GM19397 (cell line): ENCODE measurements around the gene ZFAND3.

Experiments
- ATAC-seq: cut with Tn5 transposase; IDR thresholded peaks from one replicate; pipeline ENCODE4 v1.9.1; 2021; ENCODE audit warnings: mild to moderate bottlenecking, moderate library complexity; ENCODE audit not compliant: unreplicated experiment

ZFAND3 gene

DNA sequence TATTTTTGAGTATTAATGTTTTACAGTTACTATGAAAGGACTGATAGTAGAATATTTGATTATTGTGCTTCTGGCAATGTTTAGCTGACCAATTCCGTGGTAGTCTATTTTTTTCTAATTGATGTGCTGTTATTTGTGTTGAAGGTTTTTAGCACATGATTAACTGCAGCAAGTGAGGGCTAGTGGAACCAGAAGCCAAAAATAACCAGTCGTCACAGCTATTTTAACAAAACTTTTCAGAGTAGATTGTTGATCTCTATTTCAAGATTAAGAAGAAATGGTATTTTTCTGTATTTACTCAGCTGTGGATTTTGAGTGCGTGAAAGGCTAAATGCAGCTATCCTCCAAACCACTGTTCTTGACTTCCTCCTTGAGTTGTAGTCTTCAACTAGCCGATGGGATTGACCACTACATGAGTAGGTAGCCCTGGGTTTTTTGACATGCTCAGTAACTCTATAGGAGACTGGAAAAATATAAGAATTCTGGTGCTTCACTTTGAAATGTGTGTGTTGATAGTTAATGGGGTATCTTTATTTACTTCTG is 258.0 kb downstream of the ZFAND3 start:
- no peak for ATAC-seq

DNA sequence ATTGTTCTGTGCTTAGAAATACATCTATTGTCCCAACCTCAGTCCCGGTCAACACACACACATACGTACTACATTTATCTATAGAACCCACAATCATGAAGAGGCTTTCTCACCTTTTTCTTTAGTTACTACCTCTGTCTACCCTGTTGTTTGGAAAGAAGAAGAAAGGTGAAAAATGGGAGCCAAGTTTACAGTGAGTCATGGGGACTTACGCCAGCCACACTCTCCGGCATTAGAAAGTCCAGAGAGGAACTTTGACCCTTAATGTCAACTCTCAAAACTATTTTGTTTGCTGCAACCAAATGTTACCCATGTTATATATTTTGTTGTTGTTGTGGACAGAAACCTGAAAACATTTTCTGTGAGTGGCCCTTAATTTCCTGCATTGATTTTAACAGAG is 259.1 kb downstream of the ZFAND3 start:
- ATAC-seq, result no peak

GRCh38 chr6:38079107-38079506 is 259.6 kb downstream of the ZFAND3 start:
- ATAC-seq, result no peak

DNA sequence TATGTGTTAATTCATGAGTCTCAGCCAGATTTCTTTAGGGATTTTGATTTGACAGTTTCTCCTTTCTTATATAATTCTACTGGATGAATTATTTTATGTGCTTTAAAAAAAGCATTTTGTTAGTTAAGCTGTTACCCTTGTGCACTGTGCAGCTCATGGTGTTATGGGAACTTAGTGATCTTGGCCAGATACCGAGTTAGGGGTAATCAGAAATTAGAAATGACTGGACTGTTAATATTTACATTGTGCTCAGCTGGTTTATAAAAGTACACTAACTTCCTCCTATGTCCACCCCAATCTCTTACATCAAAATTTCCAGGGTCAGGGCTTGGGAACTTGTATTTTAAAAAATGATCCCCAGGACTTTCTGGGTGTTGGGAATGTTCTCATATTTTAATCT is 260.0 kb downstream of the ZFAND3 start:
- ATAC-seq, result no peak

DNA sequence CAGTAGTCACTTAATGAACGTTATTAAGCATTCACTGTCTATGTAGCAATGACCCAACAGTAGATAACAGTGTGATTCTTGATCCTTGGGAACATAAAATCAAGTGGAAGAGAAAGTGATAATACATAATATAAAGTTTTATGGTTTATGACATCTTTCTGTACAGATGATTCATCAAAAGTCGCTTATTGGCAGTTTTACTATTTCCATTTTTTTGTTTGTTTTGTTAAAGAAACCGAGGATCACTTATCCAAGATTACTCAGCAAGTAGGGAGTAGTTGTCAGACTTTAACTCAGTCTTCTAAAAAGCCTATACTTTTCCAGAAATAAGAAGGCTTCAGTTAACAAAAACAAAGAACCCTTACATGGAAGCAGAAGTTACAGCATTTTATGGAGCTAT is 260.8 kb downstream of the ZFAND3 start:
- ATAC-seq, result no peak

- ATAC-seq, result no peak
Observed at GRCh38 chr6:38080889-38081288, 261.4 kb downstream of the ZFAND3 start.

DNA sequence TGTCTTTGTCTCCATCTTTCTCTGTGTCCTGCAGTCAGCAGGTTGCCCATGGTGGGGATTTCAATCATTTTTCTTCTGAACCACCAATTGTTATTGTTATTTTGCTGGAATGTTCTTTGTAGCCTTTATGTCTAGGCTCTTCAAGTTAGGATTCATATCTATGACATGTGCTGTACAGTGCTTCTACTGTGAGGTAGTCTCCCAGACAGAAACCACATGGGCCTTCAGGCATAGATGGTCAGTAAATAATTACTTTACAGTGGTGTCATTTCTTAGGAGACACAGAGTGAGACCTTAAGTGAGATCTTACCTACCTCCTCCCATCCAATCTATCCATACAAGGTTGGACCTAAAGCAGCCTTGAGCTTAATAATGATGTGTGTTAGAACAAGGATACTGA is 265.5 kb downstream of the ZFAND3 start:
- no peak for ATAC-seq

DNA sequence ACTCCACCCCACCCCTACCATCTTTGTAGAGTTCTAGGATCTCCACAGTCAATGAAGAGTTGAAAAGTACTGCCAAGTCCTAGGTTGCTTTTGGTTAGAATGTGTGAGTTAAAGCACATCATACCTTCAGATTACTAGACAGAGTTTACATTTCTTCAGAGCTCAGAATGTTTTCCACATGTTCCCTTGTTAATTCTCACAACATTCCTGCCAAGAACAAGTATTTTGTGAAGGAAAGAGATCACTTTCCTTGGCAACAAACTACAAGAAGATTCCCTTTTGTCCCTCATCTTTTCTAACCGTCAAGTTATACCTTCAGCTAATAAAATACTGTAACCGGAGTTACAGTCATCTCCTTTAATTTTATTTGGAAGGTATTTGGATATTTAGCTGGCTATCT is 266.8 kb downstream of the ZFAND3 start:
- no peak for ATAC-seq

DNA sequence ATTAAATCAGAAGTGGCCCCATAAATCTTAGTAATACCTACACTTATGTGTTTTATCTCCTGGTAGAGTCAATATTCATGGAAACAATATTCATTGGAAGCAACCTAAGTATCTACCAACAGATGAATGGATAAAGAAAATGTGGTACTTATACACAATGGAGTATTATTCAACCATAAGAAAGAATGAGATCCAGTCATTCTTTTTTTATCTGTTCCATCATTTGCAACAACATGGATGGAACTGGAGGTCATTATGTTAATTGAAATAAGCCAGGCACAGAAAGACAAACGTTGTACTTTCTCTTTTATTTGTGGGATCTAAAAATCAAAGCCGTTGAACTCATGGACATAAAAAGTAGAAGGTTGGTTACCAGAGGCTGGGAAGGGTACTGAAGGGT is 268.5 kb downstream of the ZFAND3 start:
- no peak for ATAC-seq

DNA sequence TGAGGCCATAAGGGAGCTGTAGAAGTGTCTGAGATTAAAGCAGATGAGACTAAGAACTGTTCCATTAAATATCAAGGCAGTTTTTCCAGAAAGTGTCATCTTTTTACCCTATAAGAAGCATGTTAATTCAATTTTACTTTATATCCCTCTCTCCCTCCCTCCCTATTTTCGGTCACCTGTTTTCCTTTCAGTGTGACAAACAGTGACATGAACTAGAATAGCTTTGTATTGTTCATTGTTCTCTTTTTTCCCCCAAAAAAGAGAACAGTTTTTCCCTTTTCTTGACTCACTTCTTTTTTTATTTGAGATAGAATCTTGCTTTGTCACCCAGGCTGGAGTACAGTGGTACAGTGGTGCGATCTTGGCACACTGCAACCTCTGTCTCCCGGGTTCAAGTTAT is 269.3 kb downstream of the ZFAND3 start:
- ATAC-seq, result no peak

DNA sequence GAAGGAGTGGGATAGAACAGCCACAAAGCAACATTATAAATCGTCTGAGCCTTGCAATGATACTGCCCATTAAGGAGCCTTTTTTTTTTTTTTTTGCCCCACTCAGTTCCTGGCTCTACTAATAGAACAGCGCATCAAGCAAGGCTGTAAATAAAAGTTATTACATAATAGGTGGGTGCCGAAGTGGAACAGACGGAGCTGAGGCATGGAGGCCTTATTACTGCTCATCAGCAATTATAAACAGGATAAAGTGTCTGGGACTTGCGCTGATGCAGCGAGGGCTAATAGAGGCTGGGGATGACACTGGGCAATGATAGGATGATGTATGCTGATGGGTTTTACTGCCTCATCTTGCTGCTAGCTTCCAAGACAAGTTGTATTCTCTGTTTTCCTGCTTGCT is 272.1 kb downstream of the ZFAND3 start:
- ATAC-seq, result no peak

- ATAC-seq, result no peak
Observed at GRCh38 chr6:38092465-38092864, 272.9 kb downstream of the ZFAND3 start.

DNA sequence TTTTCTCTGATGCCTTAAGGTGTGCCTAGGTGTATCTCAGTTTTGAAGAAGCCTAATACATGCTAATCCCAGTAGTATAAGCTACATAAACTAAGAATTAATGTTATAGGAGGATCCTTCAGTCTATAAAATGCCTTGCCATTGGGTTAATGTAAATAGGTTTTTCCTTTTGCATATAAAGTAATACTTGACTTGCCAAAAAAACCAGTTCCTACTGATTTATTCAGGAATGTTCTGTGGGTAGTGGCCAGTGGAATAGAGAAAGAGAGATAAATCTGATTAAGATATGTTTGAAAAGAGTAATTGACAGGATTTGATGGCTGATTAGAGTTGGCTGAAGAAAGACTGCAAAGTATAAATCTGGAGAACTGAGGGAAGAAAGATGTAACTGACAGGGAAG is 273.4 kb downstream of the ZFAND3 start:
- ATAC-seq, result no peak

GRCh38 chr6:38095054-38095453 is 275.5 kb downstream of the ZFAND3 start:
- ATAC-seq, result no peak

GRCh38 chr6:38099221-38099620 is 279.7 kb downstream of the ZFAND3 start:
- no peak for ATAC-seq

GRCh38 chr6:38100380-38100779 is 280.9 kb downstream of the ZFAND3 start:
- no peak for ATAC-seq

- no peak for ATAC-seq
Observed at GRCh38 chr6:38103921-38104320, 284.4 kb downstream of the ZFAND3 start.

GRCh38 chr6:38105066-38105465 is 285.5 kb downstream of the ZFAND3 start:
- ATAC-seq, result no peak

DNA sequence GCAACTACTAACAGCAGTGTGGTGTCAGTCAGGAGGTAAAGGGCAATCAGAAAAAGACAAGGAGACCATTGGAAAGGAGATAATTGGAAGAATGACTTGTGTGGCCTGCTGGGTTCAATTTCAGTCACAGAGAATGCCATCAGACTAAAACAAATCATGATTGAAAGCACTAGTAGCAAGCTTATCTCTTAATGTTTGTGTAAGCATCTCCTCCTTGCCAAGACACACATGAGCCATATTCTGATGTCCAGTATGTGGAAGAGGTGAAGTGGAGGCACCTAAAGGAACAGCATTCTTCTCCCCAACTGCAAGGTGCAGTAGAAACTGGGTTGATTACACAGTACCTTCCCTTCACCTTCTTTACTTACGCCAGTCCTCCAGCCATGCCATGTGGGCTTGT is 287.5 kb downstream of the ZFAND3 start:
- ATAC-seq, result no peak

DNA sequence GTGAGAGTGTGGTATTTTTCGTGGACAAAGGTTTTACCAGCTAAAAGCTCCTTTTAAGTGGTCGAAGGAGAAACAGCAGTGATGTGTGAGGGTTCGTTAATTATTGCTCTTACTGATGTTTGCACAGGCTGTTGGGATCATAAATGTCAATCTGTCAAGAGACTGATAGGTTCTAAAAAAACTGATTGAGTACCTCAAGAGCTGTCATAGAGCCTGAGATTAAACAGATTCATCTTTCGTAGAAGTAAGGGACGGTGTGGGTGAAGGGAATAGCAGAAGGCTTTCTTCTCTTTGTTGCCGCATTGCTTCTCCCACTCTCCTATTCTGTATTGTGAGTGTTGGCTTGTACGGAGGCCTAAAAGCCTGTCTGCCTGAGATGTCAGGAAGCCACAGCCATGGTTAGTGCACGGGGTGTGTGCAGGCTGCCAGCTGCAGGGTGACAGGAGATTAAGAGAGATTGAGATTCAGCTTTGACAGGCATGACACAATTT is 291.0 kb downstream of the ZFAND3 start:
- no peak for ATAC-seq

DNA sequence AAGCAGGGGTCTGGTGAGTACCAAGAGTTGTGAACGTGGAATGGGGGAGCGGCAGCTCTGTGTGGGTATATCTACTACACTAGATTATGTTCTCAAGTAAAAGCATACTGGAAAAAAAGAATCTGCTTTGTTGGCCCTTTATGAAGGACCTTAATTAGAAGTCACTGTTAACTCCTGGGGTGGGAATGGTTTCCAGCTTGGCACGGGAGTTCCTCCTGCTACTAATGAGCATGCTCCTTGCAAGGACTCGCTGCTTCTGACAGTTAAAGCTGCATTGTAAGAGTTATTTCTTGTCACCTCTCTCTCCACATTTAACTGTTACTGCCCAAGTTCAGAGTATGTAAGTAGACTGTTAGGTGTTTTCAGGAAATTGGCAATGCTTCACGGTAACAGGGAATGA is 292.7 kb downstream of the ZFAND3 start:
- no peak for ATAC-seq

DNA sequence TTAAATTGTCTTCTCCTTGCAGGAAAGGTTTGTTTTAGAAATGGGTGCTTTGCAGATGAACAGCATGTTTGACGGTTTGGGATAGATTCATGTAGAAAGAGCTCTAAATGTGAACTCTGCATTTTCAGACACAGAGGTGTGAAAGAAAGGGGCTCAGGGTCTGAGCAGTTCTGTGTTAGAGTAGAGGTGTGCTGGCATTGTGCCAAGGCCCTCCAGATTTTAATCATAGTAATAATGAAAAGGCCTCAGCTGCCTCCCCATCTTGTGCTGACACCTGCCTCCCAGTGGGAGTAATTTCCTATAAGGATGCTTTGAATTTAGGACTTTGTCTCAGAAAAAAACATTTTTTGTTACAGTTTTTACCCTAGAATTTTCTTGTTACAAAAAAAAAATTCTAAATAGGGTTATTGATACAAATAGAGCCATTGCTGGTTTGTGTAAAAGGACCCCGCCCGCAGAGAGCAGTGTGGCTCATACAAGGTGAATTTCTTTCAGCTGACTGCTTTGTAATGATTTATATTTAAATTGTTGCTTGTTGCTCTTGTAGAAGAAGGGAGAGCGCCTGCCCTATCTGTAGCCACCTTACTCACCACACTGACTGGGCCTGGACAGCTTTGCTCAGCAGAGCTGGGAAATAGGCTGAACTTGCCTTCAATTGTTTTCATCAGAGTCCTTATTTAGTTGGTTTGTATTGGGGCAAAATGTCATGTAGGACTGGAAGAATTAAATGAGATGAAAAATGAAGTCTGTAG is 294.5 kb downstream of the ZFAND3 start:
- no peak for ATAC-seq
